ENCODE results near the gene PNMA8A.
"Not testable (repeated sequence)": the region's sequence is repeated elsewhere in the genome, so short reads cannot be mapped to it uniquely, and the experiment has no call there.

DNA sequence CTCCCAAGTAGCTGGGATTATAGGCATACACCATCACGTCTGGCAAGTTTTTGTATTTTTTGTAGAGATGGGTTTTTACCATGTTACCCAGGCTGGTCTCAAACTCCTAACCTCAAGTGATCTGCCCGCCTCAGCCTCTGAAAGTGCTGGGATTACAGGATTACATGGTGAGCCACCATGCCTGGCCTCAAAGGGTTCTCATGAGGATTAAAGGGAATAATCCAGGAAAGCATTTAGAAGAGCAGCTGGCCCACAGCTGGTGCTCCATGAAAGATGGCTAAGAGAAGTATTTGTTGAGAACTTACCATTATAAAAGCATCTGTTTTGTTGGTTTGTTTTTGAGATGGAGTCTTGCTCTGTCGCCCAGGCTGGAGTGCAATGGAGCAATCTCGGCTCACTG lies 25.5 kb upstream of the PNMA8A start:
- TF ChIP-seq, protein P1, sequence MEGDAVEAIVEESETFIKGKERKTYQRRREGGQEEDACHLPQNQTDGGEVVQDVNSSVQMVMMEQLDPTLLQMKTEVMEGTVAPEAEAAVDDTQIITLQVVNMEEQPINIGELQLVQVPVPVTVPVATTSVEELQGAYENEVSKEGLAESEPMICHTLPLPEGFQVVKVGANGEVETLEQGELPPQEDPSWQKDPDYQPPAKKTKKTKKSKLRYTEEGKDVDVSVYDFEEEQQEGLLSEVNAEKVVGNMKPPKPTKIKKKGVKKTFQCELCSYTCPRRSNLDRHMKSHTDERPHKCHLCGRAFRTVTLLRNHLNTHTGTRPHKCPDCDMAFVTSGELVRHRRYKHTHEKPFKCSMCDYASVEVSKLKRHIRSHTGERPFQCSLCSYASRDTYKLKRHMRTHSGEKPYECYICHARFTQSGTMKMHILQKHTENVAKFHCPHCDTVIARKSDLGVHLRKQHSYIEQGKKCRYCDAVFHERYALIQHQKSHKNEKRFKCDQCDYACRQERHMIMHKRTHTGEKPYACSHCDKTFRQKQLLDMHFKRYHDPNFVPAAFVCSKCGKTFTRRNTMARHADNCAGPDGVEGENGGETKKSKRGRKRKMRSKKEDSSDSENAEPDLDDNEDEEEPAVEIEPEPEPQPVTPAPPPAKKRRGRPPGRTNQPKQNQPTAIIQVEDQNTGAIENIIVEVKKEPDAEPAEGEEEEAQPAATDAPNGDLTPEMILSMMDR (conservative IDR thresholded peaks at IDR 0.05): not testable (repeated sequence)
- TF ChIP-seq EZH2 (IDR thresholded peaks at IDR 0.05; ENCODE audit: low read depth): not testable (repeated sequence)

Data from PC-9 (cell line).